Kidney epithelial cell (primary cell): ENCODE results near the gene IPO8. TPM values are rescaled to one million over a fixed set of nuclear protein-coding genes. Genes with fewer than 3 reads are reported as not detected.

ENCODE experiments used
- DNase-seq: peaks from one replicate; pipeline ENCODE4 v3.0.0-alpha.2; 2010; ENCODE audit warnings: low read depth
- H3K27me3 ChIP-seq: 2 replicates; pipeline ENCODE4 v1.6.0; 2011; ENCODE audit warnings: low read length; ENCODE audit not compliant: control insufficient read depth, insufficient read depth
- H3K36me3 ChIP-seq: 2 replicates; pipeline ENCODE4 v1.5.1; 2011; ENCODE audit warnings: low read length; ENCODE audit not compliant: control insufficient read depth, insufficient read depth
- H3K4me3 ChIP-seq: 2 replicates; pipeline ENCODE4 v1.5.1; 2011; ENCODE audit warnings: low read depth, mild to moderate bottlenecking, control low read depth, low read length
- total RNA-seq: library from RNA; depleted of rRNA; stranded (reverse); fragments of >200 nt; gene quantifications from 2 replicates; pipeline ENCODE4 v1.2.3, GENCODE V29; 2015
- TF ChIP-seq, protein P1 (sequence below): IDR thresholded peaks from 2 replicates; pipeline ENCODE4 v1.5.1; 2011; ENCODE audit warnings: mild to moderate bottlenecking, moderate library complexity, low read length, control low read depth, inconsistent platforms; ENCODE audit not compliant: insufficient read depth, poor library complexity, severe bottlenecking

Gene IPO8
- total RNA-seq, 1 donor from 2014 or later: 26.2 TPM

- TF ChIP-seq, protein P1, sequence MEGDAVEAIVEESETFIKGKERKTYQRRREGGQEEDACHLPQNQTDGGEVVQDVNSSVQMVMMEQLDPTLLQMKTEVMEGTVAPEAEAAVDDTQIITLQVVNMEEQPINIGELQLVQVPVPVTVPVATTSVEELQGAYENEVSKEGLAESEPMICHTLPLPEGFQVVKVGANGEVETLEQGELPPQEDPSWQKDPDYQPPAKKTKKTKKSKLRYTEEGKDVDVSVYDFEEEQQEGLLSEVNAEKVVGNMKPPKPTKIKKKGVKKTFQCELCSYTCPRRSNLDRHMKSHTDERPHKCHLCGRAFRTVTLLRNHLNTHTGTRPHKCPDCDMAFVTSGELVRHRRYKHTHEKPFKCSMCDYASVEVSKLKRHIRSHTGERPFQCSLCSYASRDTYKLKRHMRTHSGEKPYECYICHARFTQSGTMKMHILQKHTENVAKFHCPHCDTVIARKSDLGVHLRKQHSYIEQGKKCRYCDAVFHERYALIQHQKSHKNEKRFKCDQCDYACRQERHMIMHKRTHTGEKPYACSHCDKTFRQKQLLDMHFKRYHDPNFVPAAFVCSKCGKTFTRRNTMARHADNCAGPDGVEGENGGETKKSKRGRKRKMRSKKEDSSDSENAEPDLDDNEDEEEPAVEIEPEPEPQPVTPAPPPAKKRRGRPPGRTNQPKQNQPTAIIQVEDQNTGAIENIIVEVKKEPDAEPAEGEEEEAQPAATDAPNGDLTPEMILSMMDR: no peak
- Histone ChIP-seq H3K36me3 (no peaks in the 10 kb centered on the region), H3K27me3 (no peaks in the 10 kb centered on the region), H3K4me3 (no peak overlapping the region)
- DNase-seq: no peak
These were observed 55.3 kb downstream of the IPO8 start for GRCh38 chr12:30640392-30640791.

GRCh38 chr12:30635385-30635784 is 60.3 kb downstream of the IPO8 start:
- H3K36me3 ChIP-seq: no peaks in the 10 kb centered on the region
- H3K4me3 ChIP-seq: no peak overlapping the region
- TF ChIP-seq, protein P1: no peak
- H3K27me3 ChIP-seq: no peaks in the 10 kb centered on the region
- DNase-seq: no peak

GRCh38 chr12:30631740-30632139 is 63.9 kb downstream of the IPO8 start:
- no peak for DNase-seq
- no peak overlapping the region for H3K4me3 ChIP-seq
- H3K36me3 ChIP-seq: no peaks in the 10 kb centered on the region
- TF ChIP-seq, protein P1: no peak
- H3K27me3 ChIP-seq: no peaks in the 10 kb centered on the region

GRCh38 chr12:30630979-30631285 is 64.7 kb downstream of the IPO8 start:
- Histone ChIP-seq H3K27me3 (no peaks in the 10 kb centered on the region), H3K4me3 (no peak overlapping the region), H3K36me3 (no peaks in the 10 kb centered on the region)
- TF ChIP-seq, protein P1: no peak
- DNase-seq: no peak

DNA sequence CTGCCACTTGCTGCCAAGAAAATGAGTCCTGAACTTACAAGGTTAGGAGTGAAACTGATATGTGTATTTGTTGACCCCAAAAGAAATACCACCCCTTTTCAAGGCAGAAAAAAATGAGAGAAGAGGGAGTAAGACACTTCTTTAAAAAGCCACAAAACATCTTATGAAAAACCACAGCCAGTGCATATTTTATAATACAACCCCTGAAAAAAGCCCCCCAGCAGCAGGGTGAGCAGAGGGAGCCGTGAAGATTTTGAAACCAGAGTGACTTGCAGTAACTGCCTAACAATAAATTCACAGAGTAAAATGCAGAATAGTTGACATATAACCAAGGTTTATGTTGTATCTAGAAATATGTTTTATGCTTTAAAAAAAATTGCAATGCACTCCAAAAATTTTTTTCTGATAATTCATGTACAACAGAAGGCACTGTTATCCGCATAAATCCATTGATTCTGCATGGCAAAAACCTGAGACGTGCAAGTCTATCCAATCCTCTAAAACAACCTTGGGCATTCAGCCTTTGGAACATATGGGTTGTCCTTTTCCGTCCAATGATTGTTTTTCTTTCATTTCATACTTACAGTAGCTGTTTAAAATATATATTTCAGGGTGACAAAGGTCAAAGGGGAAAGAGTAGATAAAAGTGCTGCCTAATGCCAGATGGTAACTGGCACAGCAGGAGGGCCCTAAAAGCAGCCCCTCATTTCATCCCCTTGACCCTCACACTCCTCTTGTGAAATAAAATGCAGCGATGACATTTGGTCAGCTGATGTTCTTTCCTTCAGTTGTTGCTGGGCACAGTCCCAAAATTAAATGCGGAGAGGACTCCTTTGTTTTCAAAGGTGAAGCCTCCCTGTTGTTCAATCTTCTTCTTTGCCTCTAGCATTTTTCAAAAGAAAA is 65.3 kb downstream of the IPO8 start:
- TF ChIP-seq, protein P1: no peak
- no peaks in the 10 kb centered on the region for H3K27me3 ChIP-seq
- no peaks in the 10 kb centered on the region for H3K36me3 ChIP-seq
- DNase-seq: no peak
- no peak overlapping the region for H3K4me3 ChIP-seq

- TF ChIP-seq, protein P1: no peak
- no peak for DNase-seq
These were observed 68.8 kb downstream of the IPO8 start for GRCh38 chr12:30626847-30627246.

More at GRCh38 chr12:30626847-30627246, 68.8 kb downstream of the IPO8 start:
- no peaks in the 10 kb centered on the region for H3K36me3 ChIP-seq
- no peak overlapping the region for H3K4me3 ChIP-seq
- no peaks in the 10 kb centered on the region for H3K27me3 ChIP-seq
